K562 (cell line): ENCODE measurements around the gene CDC5L.

ENCODE experiments used
- EGR1 ChIP-seq: fragments of 450-650 bp; conservative IDR thresholded peaks from 2 replicates; pipeline ENCODE4 v1.6.1; 2017; ENCODE audit warnings: mild to moderate bottlenecking
- EP300 ChIP-seq: IDR thresholded peaks from 2 replicates; pipeline ENCODE4 v1.6.1; 2012; ENCODE audit warnings: low read length, improper control_type of control experiment
- HDAC1 ChIP-seq, 2 experiments: fragments of 450-650 bp; IDR thresholded peaks; 2 replicates each; pipeline ENCODE4 v1.6.1; 2016 to 2017; ENCODE audit warnings: inconsistent platforms in 1 of 2, mild to moderate bottlenecking in 1 of 2, moderate library complexity in 1 of 2
- KDM4B ChIP-seq, 2 experiments: fragments of 450-650 bp in 1 of 2; sonication (generic) in 1 of 2; IDR thresholded peaks; 2 replicates each; pipeline ENCODE4 v1.6.1; 2016 to 2017; ENCODE audit warnings: borderline replicate concordance in 2 of 2, antibody characterized with exemption in 1 of 2, low read depth in 1 of 2, mild to moderate bottlenecking in 1 of 2
- NBN ChIP-seq: fragments of 450-650 bp; IDR thresholded peaks from 2 replicates; pipeline ENCODE4 v1.6.1; 2016; ENCODE audit warnings: low read depth, mild to moderate bottlenecking
- POLR2A ChIP-seq: fragments of 450-650 bp; conservative IDR thresholded peaks from 2 replicates; pipeline ENCODE4 v1.6.1; 2016
- RAD21 ChIP-seq, 2 experiments: fragments of 250-450 bp in 1 of 2; fragments of 450-650 bp in 1 of 2; sonication (Bioruptor Pico) in 1 of 2; formaldehyde crosslinking in 1 of 2; IDR thresholded peaks in 1 of 2; conservative IDR thresholded peaks in 1 of 2; 2 replicates each; pipeline versions ENCODE4 v1.4.0 to v1.8.0; 2020 to 2022; ENCODE audit warnings: mild to moderate bottlenecking in 2 of 2, moderate library complexity in 1 of 2
- SMAD3 ChIP-seq: fragments of 450-650 bp; formaldehyde crosslinking; conservative IDR thresholded peaks from 2 replicates; pipeline ENCODE4 v1.4.0; 2020; ENCODE audit warnings: mild to moderate bottlenecking
- TF ChIP-seq, protein P1 (sequence below), 3 experiments: IDR thresholded peaks in 2 of 3; conservative IDR thresholded peaks in 1 of 3; 2 replicates each; pipeline ENCODE4 v1.5.1; 2011 to 2012; ENCODE audit warnings: low read length in 3 of 3, mild to moderate bottlenecking in 3 of 3, control low read depth in 2 of 3, improper control_type of control experiment in 1 of 3, inconsistent platforms in 1 of 3, low read depth in 1 of 3, mixed read lengths in 1 of 3, moderate library complexity in 1 of 3; ENCODE audit not compliant: insufficient read depth in 2 of 3
- TF ChIP-seq, protein P2 (sequence below): sonication (generic); formaldehyde crosslinking; IDR thresholded peaks from 2 replicates; pipeline ENCODE4 v1.8.1; 2023; ENCODE audit warnings: mild to moderate bottlenecking, missing genetic modification reagents, moderate library complexity
- TF ChIP-seq, protein P3 (sequence below): fragments of 450-650 bp; conservative IDR thresholded peaks from 2 replicates; pipeline ENCODE4 v1.6.1; 2016; ENCODE audit warnings: missing genetic modification characterization, low read depth, mild to moderate bottlenecking, control low read depth, missing compliant biosample characterization
- TF ChIP-seq, protein P4 (sequence below): fragments of 450-650 bp; formaldehyde crosslinking; IDR thresholded peaks from 2 replicates; pipeline ENCODE4 v1.4.0; 2022; ENCODE audit warnings: missing genetic modification characterization

- TF ChIP-seq SMAD3 (CRISPR knock-in tag) (no peak), NBN (no peak), POLR2A (no peak), HDAC1 (IDR thresholded peaks at IDR 0.05) (no peak), RAD21 (CRISPR knock-in tag; conservative IDR thresholded peaks at IDR 0.05 in 1 of 2, IDR thresholded peaks at IDR 0.05 in 1 of 2) (no peak), KDM4B (IDR thresholded peaks at IDR 0.05; ENCODE audit: borderline replicate concordance in 2 of 2, low read depth in 1 of 2) (no peak), EP300 (no peak), EGR1 (no peak)
- TF ChIP-seq, protein P1, sequence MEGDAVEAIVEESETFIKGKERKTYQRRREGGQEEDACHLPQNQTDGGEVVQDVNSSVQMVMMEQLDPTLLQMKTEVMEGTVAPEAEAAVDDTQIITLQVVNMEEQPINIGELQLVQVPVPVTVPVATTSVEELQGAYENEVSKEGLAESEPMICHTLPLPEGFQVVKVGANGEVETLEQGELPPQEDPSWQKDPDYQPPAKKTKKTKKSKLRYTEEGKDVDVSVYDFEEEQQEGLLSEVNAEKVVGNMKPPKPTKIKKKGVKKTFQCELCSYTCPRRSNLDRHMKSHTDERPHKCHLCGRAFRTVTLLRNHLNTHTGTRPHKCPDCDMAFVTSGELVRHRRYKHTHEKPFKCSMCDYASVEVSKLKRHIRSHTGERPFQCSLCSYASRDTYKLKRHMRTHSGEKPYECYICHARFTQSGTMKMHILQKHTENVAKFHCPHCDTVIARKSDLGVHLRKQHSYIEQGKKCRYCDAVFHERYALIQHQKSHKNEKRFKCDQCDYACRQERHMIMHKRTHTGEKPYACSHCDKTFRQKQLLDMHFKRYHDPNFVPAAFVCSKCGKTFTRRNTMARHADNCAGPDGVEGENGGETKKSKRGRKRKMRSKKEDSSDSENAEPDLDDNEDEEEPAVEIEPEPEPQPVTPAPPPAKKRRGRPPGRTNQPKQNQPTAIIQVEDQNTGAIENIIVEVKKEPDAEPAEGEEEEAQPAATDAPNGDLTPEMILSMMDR (IDR thresholded peaks at IDR 0.05 in 2 of 3, conservative IDR thresholded peaks at IDR 0.05 in 1 of 3; ENCODE audit: insufficient read depth in 2 of 3, low read depth in 1 of 3, low read length in 3 of 3), result no peak
- TF ChIP-seq, protein P2, sequence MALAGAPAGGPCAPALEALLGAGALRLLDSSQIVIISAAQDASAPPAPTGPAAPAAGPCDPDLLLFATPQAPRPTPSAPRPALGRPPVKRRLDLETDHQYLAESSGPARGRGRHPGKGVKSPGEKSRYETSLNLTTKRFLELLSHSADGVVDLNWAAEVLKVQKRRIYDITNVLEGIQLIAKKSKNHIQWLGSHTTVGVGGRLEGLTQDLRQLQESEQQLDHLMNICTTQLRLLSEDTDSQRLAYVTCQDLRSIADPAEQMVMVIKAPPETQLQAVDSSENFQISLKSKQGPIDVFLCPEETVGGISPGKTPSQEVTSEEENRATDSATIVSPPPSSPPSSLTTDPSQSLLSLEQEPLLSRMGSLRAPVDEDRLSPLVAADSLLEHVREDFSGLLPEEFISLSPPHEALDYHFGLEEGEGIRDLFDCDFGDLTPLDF (CRISPR knock-in tag), result no peak
- TF ChIP-seq, protein P3, sequence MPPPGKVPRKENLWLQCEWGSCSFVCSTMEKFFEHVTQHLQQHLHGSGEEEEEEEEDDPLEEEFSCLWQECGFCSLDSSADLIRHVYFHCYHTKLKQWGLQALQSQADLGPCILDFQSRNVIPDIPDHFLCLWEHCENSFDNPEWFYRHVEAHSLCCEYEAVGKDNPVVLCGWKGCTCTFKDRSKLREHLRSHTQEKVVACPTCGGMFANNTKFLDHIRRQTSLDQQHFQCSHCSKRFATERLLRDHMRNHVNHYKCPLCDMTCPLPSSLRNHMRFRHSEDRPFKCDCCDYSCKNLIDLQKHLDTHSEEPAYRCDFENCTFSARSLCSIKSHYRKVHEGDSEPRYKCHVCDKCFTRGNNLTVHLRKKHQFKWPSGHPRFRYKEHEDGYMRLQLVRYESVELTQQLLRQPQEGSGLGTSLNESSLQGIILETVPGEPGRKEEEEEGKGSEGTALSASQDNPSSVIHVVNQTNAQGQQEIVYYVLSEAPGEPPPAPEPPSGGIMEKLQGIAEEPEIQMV (tag), result no peak
- TF ChIP-seq, protein P4, sequence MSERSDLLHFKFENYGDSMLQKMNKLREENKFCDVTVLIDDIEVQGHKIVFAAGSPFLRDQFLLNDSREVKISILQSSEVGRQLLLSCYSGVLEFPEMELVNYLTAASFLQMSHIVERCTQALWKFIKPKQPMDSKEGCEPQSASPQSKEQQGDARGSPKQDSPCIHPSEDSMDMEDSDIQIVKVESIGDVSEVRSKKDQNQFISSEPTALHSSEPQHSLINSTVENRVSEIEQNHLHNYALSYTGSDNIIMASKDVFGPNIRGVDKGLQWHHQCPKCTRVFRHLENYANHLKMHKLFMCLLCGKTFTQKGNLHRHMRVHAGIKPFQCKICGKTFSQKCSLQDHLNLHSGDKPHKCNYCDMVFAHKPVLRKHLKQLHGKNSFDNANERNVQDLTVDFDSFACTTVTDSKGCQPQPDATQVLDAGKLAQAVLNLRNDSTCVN (CRISPR knock-in tag), result no peak
Observed at GRCh38 chr6:44349904-44350649, 37.4 kb upstream of the CDC5L start.
